HuH-7.5 (cell line): ENCODE data around the gene ZNF804B.
"Not testable (repeated sequence)": the region's sequence is repeated elsewhere in the genome, so short reads cannot be mapped to it uniquely, and the experiment has no call there.

ENCODE experiments used
- DNase-seq: peaks from one replicate; pipeline ENCODE4 v3.0.0; 2011; ENCODE audit warnings: low spot score

ZNF804B gene

DNA sequence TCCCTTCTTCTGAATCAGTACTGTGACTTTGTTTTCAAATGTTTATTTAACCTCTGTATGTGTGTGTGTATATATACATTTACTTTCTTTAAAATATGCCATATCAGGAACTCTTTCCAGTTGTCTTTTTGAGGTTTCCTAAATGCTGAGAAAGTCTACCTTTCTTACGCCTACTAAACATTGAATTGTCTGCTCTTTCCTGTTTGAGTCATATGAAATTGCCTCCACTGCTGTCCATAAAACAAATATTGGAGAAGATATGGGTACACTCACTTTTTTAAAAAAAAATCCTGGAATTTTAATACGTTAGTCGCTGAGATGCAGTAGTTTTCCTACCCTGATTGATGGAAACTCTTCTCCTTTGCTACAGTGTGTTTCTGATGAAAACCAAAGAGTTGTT is 334.8 kb downstream of the ZNF804B start:
- no peak for DNase-seq

- no peak for DNase-seq
Observed at GRCh38 chr7:89103564-89103963, 344.1 kb downstream of the ZNF804B start.

DNA sequence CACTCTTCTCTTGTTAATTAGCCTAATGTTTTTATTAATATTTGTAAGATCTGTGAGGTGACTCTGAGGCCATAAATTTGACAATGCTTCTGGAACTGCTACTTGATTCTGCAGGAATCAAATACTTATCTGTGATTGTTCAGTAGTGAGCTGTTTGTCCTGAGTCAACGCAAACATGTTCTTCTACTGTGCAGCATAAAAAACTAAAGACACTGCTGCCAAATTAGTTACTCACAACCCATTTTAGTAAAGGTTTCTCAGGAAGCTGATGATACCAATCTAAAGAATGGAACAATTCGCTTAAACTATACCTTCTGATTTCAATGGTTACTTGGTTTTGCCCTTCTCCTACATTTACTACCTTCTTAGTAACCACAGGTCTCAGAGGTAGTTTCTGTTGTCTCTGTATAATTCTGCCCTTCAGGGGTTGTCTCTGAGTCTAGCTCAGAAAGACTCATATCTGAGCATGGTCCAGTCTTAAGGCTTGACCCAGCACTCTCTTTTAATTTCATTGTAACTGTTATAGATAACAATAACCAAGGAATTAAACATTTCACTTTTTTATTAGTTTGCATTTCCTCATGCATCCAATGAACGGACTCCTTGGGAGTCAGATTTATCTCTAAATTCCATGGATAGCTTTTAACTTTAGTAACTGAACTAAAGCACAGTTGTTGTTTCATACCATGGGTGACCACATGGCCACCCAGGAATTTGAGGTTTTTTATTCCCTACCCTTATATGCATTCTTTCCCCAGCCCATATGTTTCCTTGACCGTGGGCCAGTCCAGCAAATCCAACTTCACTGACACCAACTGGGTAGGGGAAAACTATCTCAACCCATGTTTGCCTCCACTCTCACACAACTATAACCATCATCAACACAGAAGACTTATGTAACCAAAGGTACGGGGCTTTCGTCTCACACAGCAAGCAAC is 345.5 kb downstream of the ZNF804B start:
- no peak for DNase-seq

DNA sequence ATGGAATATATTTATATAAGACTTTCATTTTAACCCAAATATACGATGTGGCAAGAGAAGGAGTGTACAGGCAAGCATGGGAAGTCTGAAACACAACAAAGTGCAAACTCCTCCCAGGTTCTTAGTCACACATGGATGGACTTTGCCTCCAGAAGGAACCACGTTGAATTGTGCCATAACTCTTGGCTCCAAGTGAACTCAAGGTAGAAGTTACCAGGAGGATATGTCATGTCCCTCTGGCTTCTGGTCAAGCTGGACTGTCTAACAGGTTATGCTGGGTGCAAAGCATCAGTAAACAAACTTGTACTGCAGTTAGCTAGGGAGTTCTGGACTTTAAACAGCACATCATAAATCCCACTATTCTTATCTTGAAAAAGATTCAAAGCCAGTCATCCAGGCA is 364.4 kb downstream of the ZNF804B start:
- no peak for DNase-seq

GRCh38 chr7:89129600-89130375 is 370.3 kb downstream of the ZNF804B start:
- DNase-seq, result no peak

DNA sequence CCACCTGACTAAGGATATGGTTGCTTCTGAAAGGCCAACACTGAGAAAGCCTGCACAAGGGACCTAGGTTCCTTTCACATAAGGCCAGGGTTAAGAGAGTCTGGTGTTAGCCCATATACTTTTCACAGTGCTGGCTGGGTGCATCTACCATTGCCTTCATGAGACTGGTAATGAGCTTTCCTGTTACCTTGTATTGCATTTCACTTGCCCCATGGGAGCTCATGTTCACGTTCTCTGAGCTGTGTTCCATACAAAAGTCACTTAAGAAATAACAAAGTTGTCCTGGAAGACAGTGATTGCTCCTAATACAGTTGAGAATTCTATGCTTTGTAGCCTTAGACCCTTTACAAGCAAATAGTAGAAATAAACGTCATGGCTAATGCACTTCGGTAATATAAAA is 373.9 kb downstream of the ZNF804B start:
- DNase-seq, result no peak

- no peak for DNase-seq
Observed at GRCh38 chr7:89133819-89134218, 374.3 kb downstream of the ZNF804B start.

- no peak for DNase-seq
Observed at GRCh38 chr7:89145801-89146200, 386.3 kb downstream of the ZNF804B start.

DNA sequence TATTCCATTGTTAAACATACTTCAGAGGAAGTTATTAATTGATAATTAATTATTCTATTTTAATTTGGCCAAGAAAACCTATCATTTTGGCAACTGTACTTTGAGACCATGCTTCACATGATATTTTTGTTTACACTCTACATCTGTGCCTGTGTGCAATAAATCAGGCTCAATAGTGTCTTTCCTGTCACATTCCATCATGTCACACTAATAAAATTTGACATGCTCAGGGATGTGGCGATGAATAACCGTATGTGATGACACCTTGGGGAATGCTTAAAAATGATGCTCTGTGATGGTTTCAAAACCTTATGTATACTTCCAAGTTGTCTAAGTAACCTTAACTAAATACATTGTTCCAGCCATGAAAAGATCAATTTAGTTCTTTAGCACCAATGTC is 400.6 kb downstream of the ZNF804B start:
- DNase-seq, result no peak

DNA sequence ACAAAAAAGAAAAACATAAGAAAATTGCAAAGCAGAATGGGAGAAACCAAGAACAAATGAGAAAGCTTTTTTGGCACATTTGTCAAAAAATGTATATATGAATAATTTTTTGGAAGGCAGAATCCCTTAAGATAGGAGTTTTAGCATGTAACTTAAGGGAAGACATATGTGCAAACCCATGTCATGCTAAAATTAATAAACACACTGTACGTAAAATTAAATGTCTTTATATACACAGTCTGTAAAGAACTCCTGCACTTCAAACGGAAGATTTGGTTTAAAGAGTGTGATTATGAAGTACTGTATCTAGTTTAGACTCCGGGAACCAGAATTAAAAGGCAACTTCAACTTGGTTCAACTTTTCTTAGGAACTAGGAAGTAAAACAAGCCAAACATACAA is 405.9 kb downstream of the ZNF804B start:
- DNase-seq, result no peak

DNA sequence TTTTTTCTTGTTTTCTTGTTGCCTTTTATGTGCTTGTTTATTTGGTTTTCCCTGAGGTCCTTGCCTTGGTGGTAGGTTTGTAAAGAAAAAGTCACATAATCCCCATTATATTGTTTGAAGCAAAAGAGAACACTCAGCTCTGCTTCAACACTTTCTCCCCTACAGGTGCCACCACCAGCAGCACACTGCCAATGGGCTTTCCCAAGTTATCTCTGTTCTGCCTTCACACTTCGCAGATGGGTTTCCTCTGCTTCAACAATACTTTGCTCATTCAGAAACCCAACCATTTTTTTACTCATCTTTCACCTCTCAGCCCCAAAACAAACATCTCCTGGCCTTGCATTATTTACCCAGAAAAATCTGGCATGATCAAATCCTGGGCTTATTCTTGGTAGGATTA is 411.1 kb downstream of the ZNF804B start:
- no peak for DNase-seq

DNA sequence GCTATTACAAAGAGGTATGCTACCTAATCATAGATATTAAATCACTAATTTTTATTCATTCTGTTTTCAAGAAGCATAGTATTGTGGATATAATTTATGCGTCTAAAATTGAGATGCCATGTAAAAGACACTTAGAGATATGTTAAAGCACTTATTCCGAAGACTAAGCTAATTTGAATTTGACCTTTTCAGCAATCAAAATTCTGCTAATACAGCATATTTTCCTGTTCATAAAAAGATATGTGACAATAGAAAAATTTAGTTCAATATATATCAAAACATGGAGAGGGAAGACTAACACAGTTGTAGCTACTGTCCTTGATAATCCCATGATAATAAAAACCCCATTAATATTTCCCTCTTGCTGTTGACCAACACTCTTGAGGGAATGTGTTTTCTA is 422.6 kb downstream of the ZNF804B start:
- no peak for DNase-seq

DNA sequence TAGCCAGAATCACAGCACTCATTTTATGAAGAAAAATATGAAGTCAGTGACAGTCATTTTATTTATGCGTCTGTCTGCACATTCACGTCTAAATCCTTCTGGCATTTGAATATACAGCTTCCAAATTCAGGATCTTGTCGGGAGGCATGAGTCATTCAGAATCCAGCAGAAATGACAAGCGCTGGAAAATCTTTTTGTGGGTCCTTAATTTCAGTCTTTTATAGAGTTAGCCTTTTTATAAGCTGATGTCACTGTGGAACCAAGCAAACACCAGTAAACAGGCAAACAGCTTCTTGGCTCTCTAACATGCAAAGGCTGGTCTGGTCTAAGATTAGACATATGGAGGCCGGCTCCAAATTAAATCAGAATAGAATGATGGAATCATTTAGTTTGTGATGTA is 424.2 kb downstream of the ZNF804B start:
- DNase-seq, result no peak

- DNase-seq, result no peak
Observed at GRCh38 chr7:89200758-89201157, 441.3 kb downstream of the ZNF804B start.

DNA sequence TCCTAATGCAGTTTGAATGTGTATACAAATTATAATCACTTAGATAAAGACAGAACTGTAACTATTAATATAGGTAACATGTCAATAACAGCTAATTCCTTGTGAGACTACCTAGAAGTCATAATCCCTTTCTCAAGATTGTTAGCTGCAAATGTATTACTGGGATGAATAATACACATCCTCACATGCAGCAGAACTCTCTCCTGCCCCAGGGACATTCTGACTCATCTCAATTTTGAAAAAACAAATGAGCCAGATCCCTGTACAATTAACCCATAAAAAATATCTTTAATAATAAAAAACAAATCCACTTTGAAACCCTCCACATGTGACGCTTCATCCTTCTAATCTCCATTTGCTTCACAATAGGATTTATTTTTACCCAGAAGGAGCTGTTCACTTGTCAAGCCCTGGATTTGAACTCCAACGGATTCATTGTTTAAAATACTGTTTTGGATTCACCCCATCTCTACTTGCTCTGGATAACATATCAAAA is 464.4 kb downstream of the ZNF804B start:
- no peak for DNase-seq

DNA sequence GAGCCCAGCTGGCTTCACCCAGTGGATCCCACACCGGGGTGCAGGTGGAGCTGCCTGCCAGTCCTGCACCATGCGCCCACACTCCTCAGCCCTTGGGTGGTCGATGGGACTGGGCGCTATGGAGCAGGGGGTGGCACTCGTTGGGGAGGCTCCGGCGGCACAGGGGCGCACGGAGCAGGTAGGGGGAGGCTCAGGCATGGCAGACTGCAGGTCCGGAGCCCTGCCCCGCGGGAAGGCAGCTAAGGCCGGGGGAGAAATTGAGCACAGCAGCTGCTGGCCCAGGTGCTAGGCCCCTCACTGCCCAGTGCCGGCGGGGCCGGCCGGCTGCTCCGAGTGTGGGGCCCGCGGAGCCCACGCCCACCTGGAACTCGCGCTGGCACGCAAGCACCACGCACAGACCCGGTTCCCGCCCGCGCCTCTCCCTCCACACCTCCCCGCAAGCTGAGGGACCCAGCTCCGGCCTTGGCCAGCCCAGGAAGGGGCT is 469.2 kb downstream of the ZNF804B start:
- not testable (repeated sequence) for DNase-seq

GRCh38 chr7:89238156-89238555 is 478.7 kb downstream of the ZNF804B start:
- no peak for DNase-seq

DNA sequence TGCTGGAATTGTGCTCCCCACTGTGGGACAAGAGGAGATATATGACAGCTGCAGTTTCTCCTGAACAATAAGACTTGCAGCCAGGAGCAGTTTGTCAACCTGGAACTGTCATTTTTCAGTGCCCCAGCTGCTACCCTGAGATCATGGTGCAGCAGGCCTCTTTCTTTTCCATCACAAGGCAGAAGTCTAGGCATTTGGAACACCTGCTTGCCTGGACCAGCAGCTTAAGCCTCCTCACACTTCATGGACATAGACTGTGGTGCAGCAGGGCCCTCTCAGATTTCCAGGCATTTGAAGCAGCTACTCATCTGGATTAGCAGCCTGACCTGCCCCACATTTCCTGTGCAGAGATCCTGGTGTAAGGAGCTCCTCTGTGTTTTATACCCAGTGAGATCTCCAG is 486.7 kb downstream of the ZNF804B start:
- no peak for DNase-seq

- no peak for DNase-seq
Observed at GRCh38 chr7:89247207-89247606, 487.7 kb downstream of the ZNF804B start.

DNA sequence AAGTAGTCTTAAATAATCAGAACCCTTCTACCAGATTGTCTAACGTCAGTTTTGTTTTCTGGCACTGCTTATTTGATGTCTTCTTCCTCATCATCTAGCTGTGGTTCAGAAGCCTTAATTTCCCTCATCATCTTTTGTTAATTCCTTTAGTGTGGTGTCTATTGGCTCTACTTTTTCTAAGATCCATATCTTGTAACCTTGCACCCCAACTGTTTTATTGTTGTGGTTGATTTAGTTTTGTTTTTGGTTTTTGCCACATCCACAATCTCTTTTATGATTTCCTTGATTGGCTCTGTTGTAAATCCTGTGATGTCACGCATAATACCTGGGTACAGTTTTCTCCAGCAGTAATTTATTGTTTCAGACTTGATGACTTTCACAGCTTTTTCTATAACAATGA is 499.6 kb downstream of the ZNF804B start:
- DNase-seq, result no peak

DNA sequence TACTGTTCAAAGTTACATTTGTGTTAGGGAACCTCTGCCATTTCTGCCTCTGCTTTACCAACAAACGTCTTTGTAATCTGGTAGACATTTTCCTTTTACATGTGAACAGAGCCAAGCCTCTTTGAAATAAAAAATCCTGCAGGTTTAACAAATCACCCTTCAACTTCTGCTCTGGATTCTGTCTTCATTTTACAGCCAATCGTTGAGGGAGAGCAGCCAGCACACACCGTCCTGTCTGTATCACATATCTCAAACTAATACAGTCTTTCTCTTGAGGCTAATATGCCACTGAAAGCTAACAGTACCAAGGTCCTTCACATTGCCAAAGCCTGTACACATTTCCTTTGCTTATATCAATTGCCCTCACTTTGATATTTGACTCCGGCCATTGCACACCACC is 504.6 kb downstream of the ZNF804B start:
- no peak for DNase-seq

- no peak for DNase-seq
Observed at GRCh38 chr7:89265631-89266030, 506.1 kb downstream of the ZNF804B start.

GRCh38 chr7:89283302-89283701 is 523.8 kb downstream of the ZNF804B start:
- DNase-seq, result no peak
